ENCODE measurements around the gene POPDC2.

POPDC2 gene

GRCh38 chr3:119613872-119614271, 46.5 kb downstream of the POPDC2 start:
- Histone ChIP-seq H3K36me3 (ENCODE audit: control insufficient read depth, insufficient read depth, low read length) (no peaks in the 10 kb centered on the region), H3K4me3 (ENCODE audit: low read length) (no peak overlapping the region), H3K27me3 (ENCODE audit: control insufficient read depth, insufficient read depth, low read length) (no peaks in the 10 kb centered on the region), H3K4me1 (ENCODE audit: control insufficient read depth, insufficient read depth, low read length) (no peaks in the 10 kb centered on the region), H3K27ac (ENCODE audit: low read length) (no peak overlapping the region), H3K9me3 (ENCODE audit: control insufficient read depth, insufficient read depth, low read length) (no peaks in the 10 kb centered on the region)
- WGBS (ENCODE audit: insufficient coverage, insufficient read length): no CpG with 5 or more reads among the region's 4 CpGs
- DNase-seq (ENCODE audit: low read depth, low spot score): no peak

DNA sequence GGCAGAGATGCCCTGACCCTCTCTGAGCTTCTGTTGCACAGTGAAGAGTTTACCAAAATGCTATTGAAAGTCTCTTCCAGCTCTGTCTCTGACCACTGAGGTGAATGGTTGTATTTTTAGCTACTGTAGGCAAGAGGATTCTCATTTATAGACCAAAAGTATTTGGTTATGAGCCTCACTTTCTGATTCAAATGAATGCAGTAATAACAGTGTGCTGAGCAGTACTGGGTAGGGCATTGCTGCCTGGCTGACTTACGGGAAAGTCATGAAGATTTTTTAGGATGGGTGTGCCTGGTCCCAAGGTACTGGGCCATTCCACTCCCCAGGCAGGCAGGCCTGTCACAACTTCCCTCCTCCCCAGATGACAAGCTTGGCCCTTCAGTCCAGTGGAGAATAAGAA, 47.2 kb downstream of the POPDC2 start:
- Histone ChIP-seq H3K36me3 (ENCODE audit: control insufficient read depth, insufficient read depth, low read length) (no peaks in the 10 kb centered on the region), H3K4me1 (ENCODE audit: control insufficient read depth, insufficient read depth, low read length) (no peaks in the 10 kb centered on the region), H3K9me3 (ENCODE audit: control insufficient read depth, insufficient read depth, low read length) (no peaks in the 10 kb centered on the region), H3K27ac (ENCODE audit: low read length) (no peak overlapping the region), H3K27me3 (ENCODE audit: control insufficient read depth, insufficient read depth, low read length) (no peaks in the 10 kb centered on the region), H3K4me3 (ENCODE audit: low read length) (no peak overlapping the region)
- no peak for DNase-seq (ENCODE audit: low read depth, low spot score)
- WGBS (ENCODE audit: insufficient coverage, insufficient read length): no CpG with 5 or more reads among the region's 1 CpG

- H3K4me1 ChIP-seq (ENCODE audit: control insufficient read depth, insufficient read depth, low read length): no peaks in the 10 kb centered on the region
- DNase-seq (ENCODE audit: low read depth, low spot score): no peak
- WGBS (ENCODE audit: insufficient coverage, insufficient read length): no CpG with 5 or more reads among the region's 1 CpG
These were observed 48.7 kb downstream of the POPDC2 start for GRCh38 chr3:119611664-119612063.

GRCh38 chr3:119609301-119609700, 51.1 kb downstream of the POPDC2 start:
- Histone ChIP-seq H3K9me3 (ENCODE audit: control insufficient read depth, insufficient read depth, low read length) (no peaks in the 10 kb centered on the region), H3K4me1 (ENCODE audit: control insufficient read depth, insufficient read depth, low read length) (no peaks in the 10 kb centered on the region), H3K27me3 (ENCODE audit: control insufficient read depth, insufficient read depth, low read length) (no peaks in the 10 kb centered on the region), H3K36me3 (ENCODE audit: control insufficient read depth, insufficient read depth, low read length) (no peaks in the 10 kb centered on the region), H3K4me3 (ENCODE audit: low read length) (no peak overlapping the region), H3K27ac (ENCODE audit: low read length) (no peak overlapping the region)
- DNase-seq (ENCODE audit: low read depth, low spot score): no peak
- no CpG with 5 or more reads among the region's 6 CpGs for WGBS (ENCODE audit: insufficient coverage, insufficient read length)

More at GRCh38 chr3:119611664-119612063, 48.7 kb downstream of the POPDC2 start:
- Histone ChIP-seq H3K4me3 (ENCODE audit: low read length) (no peak overlapping the region), H3K9me3 (ENCODE audit: control insufficient read depth, insufficient read depth, low read length) (no peaks in the 10 kb centered on the region), H3K27me3 (ENCODE audit: control insufficient read depth, insufficient read depth, low read length) (no peaks in the 10 kb centered on the region), H3K36me3 (ENCODE audit: control insufficient read depth, insufficient read depth, low read length) (no peaks in the 10 kb centered on the region), H3K27ac (ENCODE audit: low read length) (no peak overlapping the region)

DNA sequence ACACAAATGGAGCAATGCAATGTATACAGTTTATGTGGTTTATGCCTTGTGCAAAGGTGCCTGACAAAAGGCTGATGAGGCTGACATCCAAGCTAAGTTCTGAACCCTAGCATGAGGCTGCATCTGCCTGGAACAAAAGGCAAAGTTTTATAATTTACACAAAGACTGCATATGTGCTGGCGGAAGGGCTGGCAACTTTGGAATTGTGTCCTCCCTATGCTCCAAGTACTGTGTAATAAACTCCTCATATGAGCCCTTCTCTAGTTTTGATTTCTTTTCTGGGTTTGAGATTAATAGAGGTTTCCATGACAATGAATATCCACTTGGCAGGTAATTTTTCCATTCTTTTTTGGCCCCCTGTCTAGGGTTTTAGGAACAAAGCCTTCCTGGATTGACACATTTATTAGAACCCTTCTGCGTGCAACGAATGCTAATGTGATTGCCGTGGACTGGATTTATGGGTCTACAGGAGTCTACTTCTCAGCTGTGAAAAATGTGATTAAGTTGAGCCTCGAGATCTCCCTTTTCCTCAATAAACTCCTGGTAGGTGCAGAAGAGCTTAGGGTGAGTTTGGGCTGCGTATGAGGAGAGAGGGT, 51.9 kb downstream of the POPDC2 start:
- no peaks in the 10 kb centered on the region for H3K4me1 ChIP-seq (ENCODE audit: control insufficient read depth, insufficient read depth, low read length)
- H3K36me3 ChIP-seq (ENCODE audit: control insufficient read depth, insufficient read depth, low read length): no peaks in the 10 kb centered on the region
- H3K4me3 ChIP-seq (ENCODE audit: low read length): no peak overlapping the region
- no CpG with 5 or more reads among the region's 6 CpGs for WGBS (ENCODE audit: insufficient coverage, insufficient read length)
- no peaks in the 10 kb centered on the region for H3K9me3 ChIP-seq (ENCODE audit: control insufficient read depth, insufficient read depth, low read length)
- no peaks in the 10 kb centered on the region for H3K27me3 ChIP-seq (ENCODE audit: control insufficient read depth, insufficient read depth, low read length)
- H3K27ac ChIP-seq (ENCODE audit: low read length): no peak overlapping the region
- no peak for DNase-seq (ENCODE audit: low read depth, low spot score)

DNA sequence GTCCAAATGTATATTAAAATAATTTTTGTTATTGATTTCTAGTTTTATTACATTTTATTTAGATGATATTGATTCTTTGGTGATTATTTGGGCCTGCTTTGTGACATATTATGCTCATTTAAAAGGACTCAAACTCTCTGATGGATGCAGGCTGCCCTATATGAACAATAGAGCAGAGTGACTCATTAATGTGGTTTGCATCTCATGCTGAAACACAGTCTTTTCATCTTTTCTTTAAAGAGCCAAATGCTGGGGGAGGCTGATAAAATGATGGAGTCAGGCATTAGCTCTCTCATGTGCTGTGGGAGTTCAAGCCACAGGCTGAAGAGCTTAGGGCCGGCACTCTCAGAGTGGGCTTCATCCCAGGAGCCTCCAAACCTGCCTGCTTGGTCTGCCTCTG, 55.5 kb downstream of the POPDC2 start:
- H3K4me1 ChIP-seq (ENCODE audit: control insufficient read depth, insufficient read depth, low read length): no peaks in the 10 kb centered on the region
- no peaks in the 10 kb centered on the region for H3K36me3 ChIP-seq (ENCODE audit: control insufficient read depth, insufficient read depth, low read length)
- no peaks in the 10 kb centered on the region for H3K9me3 ChIP-seq (ENCODE audit: control insufficient read depth, insufficient read depth, low read length)
- H3K4me3 ChIP-seq (ENCODE audit: low read length): no peak overlapping the region
- no peaks in the 10 kb centered on the region for H3K27me3 ChIP-seq (ENCODE audit: control insufficient read depth, insufficient read depth, low read length)
- no CpG with 5 or more reads among the region's 1 CpG for WGBS (ENCODE audit: insufficient coverage, insufficient read length)
- no peak overlapping the region for H3K27ac ChIP-seq (ENCODE audit: low read length)
- no peak for DNase-seq (ENCODE audit: low read depth, low spot score)

DNA sequence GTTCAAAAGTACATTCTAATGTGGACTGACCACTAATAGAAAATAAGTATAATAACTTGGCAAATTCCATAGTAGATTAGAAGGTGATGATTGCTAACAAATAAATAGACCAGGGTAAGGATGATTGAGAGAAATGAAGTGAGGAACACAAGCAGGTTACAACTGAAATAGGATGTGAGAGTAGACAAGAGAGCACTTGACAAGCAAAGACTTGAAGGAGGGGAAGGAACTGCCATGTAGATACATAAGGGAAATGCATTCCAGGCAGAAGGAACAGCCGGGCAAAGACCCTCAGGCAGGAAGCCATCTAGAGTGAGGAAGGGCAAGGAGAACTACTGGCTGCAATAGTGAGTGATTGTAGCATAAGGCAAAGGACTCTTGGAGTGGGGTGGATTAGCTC, 57.7 kb downstream of the POPDC2 start:
- no peak overlapping the region for H3K4me3 ChIP-seq (ENCODE audit: low read length)
- H3K27ac ChIP-seq (ENCODE audit: low read length): no peak overlapping the region
- no peaks in the 10 kb centered on the region for H3K9me3 ChIP-seq (ENCODE audit: control insufficient read depth, insufficient read depth, low read length)
- H3K4me1 ChIP-seq (ENCODE audit: control insufficient read depth, insufficient read depth, low read length): no peaks in the 10 kb centered on the region
- H3K27me3 ChIP-seq (ENCODE audit: control insufficient read depth, insufficient read depth, low read length): peaks cover 2% of the 10 kb centered on the region
- no peaks in the 10 kb centered on the region for H3K36me3 ChIP-seq (ENCODE audit: control insufficient read depth, insufficient read depth, low read length)
- WGBS (ENCODE audit: insufficient coverage, insufficient read length): no CpG with 5 or more reads among the region's 1 CpG
- DNase-seq (ENCODE audit: low read depth, low spot score): no peak

DNA sequence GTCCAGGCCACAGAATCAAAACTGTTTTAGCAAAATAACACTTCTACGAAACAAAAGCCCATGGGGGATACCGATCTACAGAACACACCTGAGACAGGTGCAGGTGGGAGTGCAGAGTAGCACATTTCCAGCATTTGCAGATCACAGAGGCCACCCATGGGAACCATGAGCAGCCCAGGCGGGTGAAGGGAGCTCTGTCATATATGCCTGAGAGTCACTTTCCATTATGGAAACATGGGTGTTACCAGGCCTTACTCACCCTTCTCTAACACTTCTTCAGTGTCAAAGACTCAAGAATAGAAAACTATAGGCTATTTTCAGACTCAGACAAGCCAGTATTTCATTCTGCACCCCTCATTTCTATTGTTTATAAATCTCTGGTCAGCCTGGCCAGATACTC, 59.2 kb downstream of the POPDC2 start:
- H3K27me3 ChIP-seq (ENCODE audit: control insufficient read depth, insufficient read depth, low read length): peaks cover 2% of the 10 kb centered on the region
- DNase-seq (ENCODE audit: low read depth, low spot score): no peak
- no peak overlapping the region for H3K4me3 ChIP-seq (ENCODE audit: low read length)
- no peaks in the 10 kb centered on the region for H3K36me3 ChIP-seq (ENCODE audit: control insufficient read depth, insufficient read depth, low read length)
- no peak overlapping the region for H3K27ac ChIP-seq (ENCODE audit: low read length)
- no peaks in the 10 kb centered on the region for H3K9me3 ChIP-seq (ENCODE audit: control insufficient read depth, insufficient read depth, low read length)
- no peaks in the 10 kb centered on the region for H3K4me1 ChIP-seq (ENCODE audit: control insufficient read depth, insufficient read depth, low read length)
- no CpG with 5 or more reads among the region's 3 CpGs for WGBS (ENCODE audit: insufficient coverage, insufficient read length)

DNA sequence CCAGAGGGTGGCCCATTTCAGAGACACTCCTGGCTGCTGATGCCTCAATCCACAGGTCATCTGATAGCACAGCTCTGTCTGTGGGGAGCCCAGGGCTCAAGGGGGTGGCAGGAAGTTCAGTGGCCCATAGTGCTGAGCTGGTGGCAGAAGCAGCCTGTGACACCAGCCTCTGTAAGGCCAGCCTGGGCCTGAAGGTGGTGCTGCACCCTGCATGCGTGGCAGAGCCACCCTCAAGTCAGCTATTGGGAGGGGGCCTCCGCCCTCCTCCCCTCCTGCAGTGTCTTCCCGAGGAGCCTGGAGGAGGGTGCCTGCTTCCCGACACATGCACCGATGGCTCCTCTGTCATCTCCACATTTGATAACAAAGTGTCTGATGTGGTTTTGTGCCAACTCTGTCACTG, 59.7 kb downstream of the POPDC2 start:
- Histone ChIP-seq H3K36me3 (ENCODE audit: control insufficient read depth, insufficient read depth, low read length) (no peaks in the 10 kb centered on the region), H3K4me1 (ENCODE audit: control insufficient read depth, insufficient read depth, low read length) (no peaks in the 10 kb centered on the region), H3K27ac (ENCODE audit: low read length) (no peak overlapping the region), H3K9me3 (ENCODE audit: control insufficient read depth, insufficient read depth, low read length) (no peaks in the 10 kb centered on the region), H3K27me3 (ENCODE audit: control insufficient read depth, insufficient read depth, low read length) (peaks cover 2% of the 10 kb centered on the region), H3K4me3 (ENCODE audit: low read length) (no peak overlapping the region)
- no CpG with 5 or more reads among the region's 5 CpGs for WGBS (ENCODE audit: insufficient coverage, insufficient read length)
- DNase-seq (ENCODE audit: low read depth, low spot score): no peak

GRCh38 chr3:119599558-119600174, 60.7 kb downstream of the POPDC2 start:
- H3K4me3 ChIP-seq (ENCODE audit: low read length): no peak overlapping the region
- H3K27ac ChIP-seq (ENCODE audit: low read length): no peak overlapping the region
- no peak for DNase-seq (ENCODE audit: low read depth, low spot score)
- no CpG with 5 or more reads among the region's 6 CpGs for WGBS (ENCODE audit: insufficient coverage, insufficient read length)
- H3K4me1 ChIP-seq (ENCODE audit: control insufficient read depth, insufficient read depth, low read length): no peaks in the 10 kb centered on the region
- no peaks in the 10 kb centered on the region for H3K36me3 ChIP-seq (ENCODE audit: control insufficient read depth, insufficient read depth, low read length)
- no peaks in the 10 kb centered on the region for H3K9me3 ChIP-seq (ENCODE audit: control insufficient read depth, insufficient read depth, low read length)
- peaks cover 2% of the 10 kb centered on the region for H3K27me3 ChIP-seq (ENCODE audit: control insufficient read depth, insufficient read depth, low read length)
